PFSK-1 (cell line): Measurements from ENCODE around the gene KIF3B.

Experiments
- FOXP2 ChIP-seq: optimal IDR thresholded peaks from 2 replicates; pipeline ENCODE3; 2011; ENCODE audit warnings: borderline replicate concordance, control low read depth, inconsistent platforms; ENCODE audit not compliant: insufficient read depth; ENCODE audit errors: extremely low read length, extremely low read depth
- POLR2AphosphoS5 ChIP-seq: IDR thresholded peaks from 2 replicates; pipeline ENCODE4 v1.6.1; 2012; ENCODE audit warnings: low read depth, mild to moderate bottlenecking, control low read depth, low read length, moderate library complexity
- REST ChIP-seq, 2 experiments: IDR thresholded peaks; 2 replicates each; pipeline versions ENCODE4 v1.6.1 to v1.8.0; 2011 to 2012; ENCODE audit warnings: low read depth in 2 of 2, low read length in 2 of 2, control low read depth in 1 of 2, inconsistent platforms in 1 of 2, mild to moderate bottlenecking in 1 of 2, moderate library complexity in 1 of 2; ENCODE audit not compliant: insufficient read depth in 1 of 2
- SIN3A ChIP-seq: IDR thresholded peaks from 2 replicates; pipeline ENCODE4 v1.6.1; 2012; ENCODE audit warnings: mild to moderate bottlenecking, low read length, moderate library complexity, borderline replicate concordance; ENCODE audit not compliant: insufficient read depth
- TAF1 ChIP-seq: IDR thresholded peaks from 2 replicates; pipeline ENCODE4 v1.6.1; 2012; ENCODE audit warnings: low read length, control low read depth, borderline replicate concordance; ENCODE audit not compliant: insufficient read depth

- no peak for TF ChIP-seq TAF1
- no peak for TF ChIP-seq POLR2AphosphoS5
- no peak for TF ChIP-seq REST (IDR thresholded peaks at IDR 0.05; ENCODE audit: insufficient read depth in 1 of 2, low read depth in 2 of 2, low read length in 2 of 2)
- TF ChIP-seq SIN3A: no peak
- TF ChIP-seq FOXP2: no peak
Observed at GRCh38 chr20:32236819-32237218, 40.6 kb upstream of the KIF3B start.
